HG03342 (cell line): ENCODE measurements around the gene CCDC167.

Experiments used
- ATAC-seq: cut with Tn5 transposase; IDR thresholded peaks from one replicate; pipeline ENCODE4 v1.9.1; 2021; ENCODE audit warnings: mild to moderate bottlenecking, moderate library complexity; ENCODE audit not compliant: unreplicated experiment

CCDC167 gene

GRCh38 chr6:37491171-37491829 lies 8.4 kb downstream of the CCDC167 start:
- no peak for ATAC-seq

GRCh38 chr6:37490536-37491170 lies 9.0 kb downstream of the CCDC167 start:
- ATAC-seq: no peak

GRCh38 chr6:37489697-37490336 lies 9.9 kb downstream of the CCDC167 start:
- ATAC-seq: no peak

DNA sequence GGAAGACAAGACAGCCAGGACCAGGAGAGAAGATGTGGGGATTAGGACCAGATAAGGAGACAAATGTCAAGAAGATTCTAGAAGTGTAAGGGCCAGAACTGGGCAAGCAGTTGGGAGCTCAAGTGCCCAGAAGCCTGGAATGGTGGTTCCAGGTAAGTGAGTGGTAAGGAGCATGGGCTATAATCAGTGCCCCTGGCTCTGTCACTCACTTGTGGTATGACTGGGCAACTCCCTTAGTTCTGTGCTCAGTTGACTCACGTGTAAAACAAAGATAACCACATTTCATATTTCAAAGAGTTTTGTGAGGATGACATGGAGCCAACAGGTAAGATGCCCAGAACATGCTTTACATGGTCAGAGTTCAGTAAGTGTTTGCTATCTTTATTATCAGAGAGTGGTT lies 11.2 kb downstream of the CCDC167 start:
- no peak for ATAC-seq

DNA sequence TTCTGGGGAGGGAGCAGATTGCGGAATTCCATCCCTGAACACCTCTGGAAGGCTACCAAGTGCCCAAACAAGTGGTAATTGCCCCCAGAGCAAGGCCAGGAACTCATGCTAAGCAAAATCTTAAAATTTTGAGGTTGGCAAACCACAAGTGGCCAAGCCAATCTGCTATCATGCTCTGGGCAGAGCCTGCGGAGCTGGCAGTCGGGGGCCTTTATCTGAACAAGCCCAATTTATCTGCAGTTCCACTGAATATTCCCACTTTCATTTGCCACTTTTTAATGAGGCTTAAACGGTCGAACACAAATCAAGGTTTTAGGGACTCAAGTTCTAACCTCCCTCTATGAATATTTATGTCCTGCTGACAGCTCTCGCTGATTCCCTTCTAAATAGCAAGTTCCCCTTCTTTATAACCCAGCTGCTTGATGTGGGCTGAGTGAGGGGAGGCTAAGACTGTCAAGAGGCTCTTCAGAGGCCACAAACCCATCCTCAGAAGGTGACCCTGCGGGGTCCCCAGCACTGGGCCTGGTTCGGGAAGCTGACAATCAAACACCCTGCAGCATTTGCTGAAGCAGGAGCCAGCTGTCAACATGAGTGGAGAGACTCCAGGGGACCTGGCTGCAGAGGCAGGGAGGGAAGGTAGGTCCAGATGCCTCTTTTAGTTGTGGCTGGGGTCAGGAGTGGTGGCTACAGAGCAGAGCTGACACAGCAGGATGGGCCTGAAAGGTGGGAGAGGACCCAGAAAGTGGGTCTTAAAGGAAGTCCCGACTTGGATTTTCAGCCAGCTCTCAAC lies 11.9 kb downstream of the CCDC167 start:
- ATAC-seq: no peak

- no peak for ATAC-seq
Observed at GRCh38 chr6:37486121-37486839, 13.4 kb downstream of the CCDC167 start.

- ATAC-seq: no peak
Observed at GRCh38 chr6:37485291-37485702, 14.4 kb downstream of the CCDC167 start.

- no peak for ATAC-seq
Observed at GRCh38 chr6:37484786-37485170, 14.9 kb downstream of the CCDC167 start.

GRCh38 chr6:37483917-37484785 lies 15.5 kb downstream of the CCDC167 start:
- peak; percentile 52 for ATAC-seq

DNA sequence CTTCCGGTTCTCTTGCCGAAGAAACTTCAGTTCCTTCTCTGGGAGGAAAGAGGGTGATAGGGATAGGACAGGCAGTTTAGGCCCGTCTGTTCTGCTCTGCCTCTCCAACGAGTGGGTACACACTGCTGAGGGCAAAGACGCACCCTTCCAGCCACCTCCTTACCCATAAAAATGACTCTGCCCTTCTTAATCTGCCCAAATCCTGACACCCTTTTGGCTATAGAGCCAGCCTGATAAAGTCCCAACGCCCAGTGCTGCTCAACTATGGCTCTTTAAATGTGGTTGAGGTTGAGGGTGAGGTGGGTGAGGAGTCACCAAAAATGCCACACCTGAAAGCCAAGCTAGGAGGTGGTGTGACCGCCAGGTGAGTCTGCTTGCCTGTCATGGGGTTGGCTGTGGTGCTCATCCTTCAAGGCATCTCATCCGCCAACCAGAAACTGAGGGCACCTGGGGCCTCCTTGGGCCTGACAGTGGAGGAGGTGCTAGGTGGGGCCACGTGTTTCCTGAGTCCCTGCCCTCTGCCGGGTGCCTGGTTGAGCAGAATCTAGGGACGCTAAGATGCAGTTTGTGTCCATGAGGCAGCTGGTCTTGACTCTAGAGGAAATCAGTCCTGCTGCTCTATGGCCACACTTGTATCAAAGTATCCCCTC lies 16.3 kb downstream of the CCDC167 start:
- no peak for ATAC-seq

- no peak for ATAC-seq
Observed at GRCh38 chr6:37482606-37483251, 17.0 kb downstream of the CCDC167 start.

DNA sequence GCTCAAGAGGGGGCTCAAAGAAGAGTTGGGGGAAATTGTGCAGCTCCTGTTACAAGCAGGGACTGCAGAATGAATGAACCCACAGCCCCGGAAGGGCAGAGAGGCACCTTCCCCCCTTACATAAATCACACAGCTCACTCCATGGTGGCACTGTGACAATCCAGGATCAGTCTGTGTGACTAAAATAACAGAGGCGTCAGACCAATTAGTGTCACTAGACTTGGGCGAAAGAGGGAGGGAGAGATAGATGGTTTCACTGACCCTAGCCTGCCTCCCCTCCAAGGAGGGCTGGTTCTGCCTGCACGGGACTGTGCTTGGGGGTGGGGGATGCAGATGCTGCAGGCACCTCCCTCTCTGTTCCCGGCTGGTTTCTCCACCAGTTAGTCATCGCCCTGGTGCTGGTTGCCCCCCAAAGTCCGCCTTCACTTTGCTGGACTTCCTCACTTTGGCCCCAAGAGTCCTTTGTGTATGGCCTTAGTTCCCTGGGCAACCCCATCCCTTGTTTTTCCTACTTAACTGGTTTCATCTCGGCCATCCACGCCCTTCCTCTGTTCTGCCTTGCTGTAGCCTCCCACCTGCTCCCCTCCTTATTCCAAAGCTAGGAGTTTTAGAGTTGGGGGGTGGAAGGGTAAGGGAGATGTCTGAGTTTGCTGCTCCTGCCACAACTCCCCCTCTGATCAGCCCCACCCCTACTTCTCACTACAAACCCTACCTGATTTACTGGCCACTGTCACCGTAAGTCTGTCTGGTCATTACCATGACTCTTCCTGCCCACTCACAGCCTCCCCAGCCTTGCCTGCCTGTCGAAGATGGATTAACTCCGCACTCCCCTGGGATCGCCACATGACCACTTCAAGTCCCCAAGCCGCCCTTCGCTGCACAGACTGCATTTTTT lies 17.7 kb downstream of the CCDC167 start:
- no peak for ATAC-seq

GRCh38 chr6:37480951-37481534 lies 18.6 kb downstream of the CCDC167 start:
- no peak for ATAC-seq

GRCh38 chr6:37480118-37480736 lies 19.5 kb downstream of the CCDC167 start:
- ATAC-seq: no peak

- no peak for ATAC-seq
Observed at GRCh38 chr6:37479266-37479854, 20.3 kb downstream of the CCDC167 start.

GRCh38 chr6:37478827-37479226 lies 20.9 kb downstream of the CCDC167 start:
- no peak for ATAC-seq
